MCF 10A (cell line): ENCODE results near the gene LDB2. TPM values are rescaled to one million over a fixed set of nuclear protein-coding genes. Genes with fewer than 3 reads are reported as not detected.

Experiments used
- BruUV-seq: library from RNA; stranded (reverse); fragments of 400-500 nt; replicated peaks from 2 replicates; lab custom pipeline; 2021; lab: Mats Ljungman, UMichigan
- CTCF ChIA-PET: fragments of 300-600 bp; sonication (Branson Sonifier 250); formaldehyde crosslinking; extraction: SDS; loops from one replicate; lab custom pipeline; 2021; ENCODE audit warnings: antibody characterized with exemption, inconsistent platforms; lab: Yijun Ruan, JAX
- POLR2A ChIA-PET: fragments of 300-600, 350-650 bp; sonication (Branson Sonifier 250); formaldehyde crosslinking; extraction: SDS; loops from one replicate; lab custom pipeline; 2020; ENCODE audit warnings: antibody characterized with exemption, inconsistent platforms; lab: Yijun Ruan, JAX
- DNase-seq: peaks from one replicate; pipeline ENCODE4 v3.0.0-alpha.2; 2018; ENCODE audit not compliant: unreplicated experiment
- H3K27ac Mint-ChIP-seq: one replicate; pipeline ENCODE4 v1.8.0; 2022; ENCODE audit warnings: mild to moderate bottlenecking, low read depth, mixed read lengths; ENCODE audit not compliant: unreplicated experiment
- H3K27me3 Mint-ChIP-seq: one replicate; pipeline ENCODE4 v1.8.0; 2022; ENCODE audit warnings: mixed read lengths; ENCODE audit not compliant: insufficient read depth, unreplicated experiment
- H3K36me3 Mint-ChIP-seq: one replicate; pipeline ENCODE4 v1.8.0; 2022; ENCODE audit warnings: mild to moderate bottlenecking, moderate library complexity, mixed read lengths; ENCODE audit not compliant: insufficient read depth, unreplicated experiment
- H3K4me1 Mint-ChIP-seq: one replicate; pipeline ENCODE4 v1.8.0; 2022; ENCODE audit warnings: mixed read lengths; ENCODE audit not compliant: insufficient read depth, unreplicated experiment
- H3K4me3 Mint-ChIP-seq: one replicate; pipeline ENCODE4 v1.8.0; 2022; ENCODE audit warnings: mild to moderate bottlenecking, moderate library complexity, mixed read lengths; ENCODE audit not compliant: unreplicated experiment
- H3K9me3 Mint-ChIP-seq: one replicate; pipeline ENCODE4 v1.8.0; 2022; ENCODE audit warnings: mixed read lengths; ENCODE audit not compliant: unreplicated experiment
- CTCF ChIP-seq: fragments of 200-600 bp; IDR thresholded peaks from one replicate; pipeline ENCODE4 v1.8.0; 2022; ENCODE audit warnings: antibody characterized with exemption, mild to moderate bottlenecking; ENCODE audit not compliant: unreplicated experiment
- intact Hi-C: fragments of 100-400 bp; cut with micrococcal nuclease; formaldehyde crosslinking; loops from 2 replicates; pipeline ENCODE4 v1.14.1; 2022
- total RNA-seq: library from RNA; stranded (reverse); gene quantifications from 2 replicates; pipeline ENCODE4 v1.2.3, GENCODE V29; 2022

The LDB2 gene
- total RNA-seq, 1 experiment from 2014 or later, result not detected

GRCh38 chr4:16760617-16761363, 137.7 kb downstream of the LDB2 start:
- H3K9me3 Mint-ChIP-seq, result no peaks in the 10 kb centered on the region
- ChIA-PET POLR2A (no interaction called here), CTCF (interaction anchor here (0.6 kb wide), 1 partner anchor 28 kb away, joined by 4 read pairs; no protein-coding TSS in a partner anchor)
- DNase-seq, result no peak
- no peak for TF ChIP-seq CTCF
- peaks cover 12% of the 10 kb centered on the region for H3K4me1 Mint-ChIP-seq
- H3K27me3 Mint-ChIP-seq, result peaks cover 32% of the 10 kb centered on the region
- no peak overlapping the region for H3K27ac Mint-ChIP-seq
- BruUV-seq, result no TSS peak
- H3K4me3 Mint-ChIP-seq, result no peak overlapping the region
- H3K36me3 Mint-ChIP-seq, result no peaks in the 10 kb centered on the region
- intact Hi-C loops, result loop anchor here (10.0 kb wide), 1 partner anchor 564 kb away; no protein-coding TSS in a partner anchor

GRCh38 chr4:16759931-16760582, 138.4 kb downstream of the LDB2 start:
- intact Hi-C loops, result loop anchor here (10.0 kb wide), 1 partner anchor 565 kb away; no protein-coding TSS in a partner anchor
- TF ChIP-seq CTCF, result no peak
- no peak for DNase-seq
- no peak overlapping the region for H3K27ac Mint-ChIP-seq
- no TSS peak for BruUV-seq
- peaks cover 12% of the 10 kb centered on the region for H3K4me1 Mint-ChIP-seq
- H3K36me3 Mint-ChIP-seq, result no peaks in the 10 kb centered on the region
- H3K9me3 Mint-ChIP-seq, result no peaks in the 10 kb centered on the region
- ChIA-PET CTCF (interaction anchor here (0.6 kb wide), 3 partner anchors 22 to 709 kb away, joined by 3 to 4 read pairs (median 3); no protein-coding TSS in a partner anchor), POLR2A (no interaction called here)
- no peak overlapping the region for H3K4me3 Mint-ChIP-seq
- H3K27me3 Mint-ChIP-seq, result peaks cover 39% of the 10 kb centered on the region

GRCh38 chr4:16758816-16759215, 139.6 kb downstream of the LDB2 start:
- ChIA-PET CTCF (no interaction called here), POLR2A (no interaction called here)
- Mint-ChIP-seq H3K9me3 (no peaks in the 10 kb centered on the region), H3K27me3 (peaks cover 52% of the 10 kb centered on the region), H3K36me3 (no peaks in the 10 kb centered on the region), H3K4me1 (peaks cover 12% of the 10 kb centered on the region), H3K27ac (no peak overlapping the region), H3K4me3 (no peak overlapping the region)
- no peak for TF ChIP-seq CTCF
- intact Hi-C loops, result no loop called here
- no TSS peak for BruUV-seq
- no peak for DNase-seq

GRCh38 chr4:16758255-16758654, 140.2 kb downstream of the LDB2 start:
- CTCF ChIA-PET, result no interaction called here
- Mint-ChIP-seq H3K4me1 (peaks cover 12% of the 10 kb centered on the region), H3K27me3 (peaks cover 57% of the 10 kb centered on the region), H3K36me3 (no peaks in the 10 kb centered on the region), H3K4me3 (no peak overlapping the region), H3K27ac (no peak overlapping the region), H3K9me3 (no peaks in the 10 kb centered on the region)
- no peak for DNase-seq
- no peak for TF ChIP-seq CTCF
- intact Hi-C loops, result no loop called here
- POLR2A ChIA-PET, result interaction anchor here (0.7 kb wide), 1 partner anchor 10 kb away, joined by 3 read pairs; no protein-coding TSS in a partner anchor
- no TSS peak for BruUV-seq
